GM21360 (cell line): ENCODE measurements around the gene SLC7A6OS.

Source experiments
- ATAC-seq: cut with Tn5 transposase; IDR thresholded peaks from one replicate; pipeline ENCODE4 v1.9.1; 2021; ENCODE audit warnings: mild to moderate bottlenecking, moderate library complexity; ENCODE audit not compliant: unreplicated experiment

Gene SLC7A6OS

DNA sequence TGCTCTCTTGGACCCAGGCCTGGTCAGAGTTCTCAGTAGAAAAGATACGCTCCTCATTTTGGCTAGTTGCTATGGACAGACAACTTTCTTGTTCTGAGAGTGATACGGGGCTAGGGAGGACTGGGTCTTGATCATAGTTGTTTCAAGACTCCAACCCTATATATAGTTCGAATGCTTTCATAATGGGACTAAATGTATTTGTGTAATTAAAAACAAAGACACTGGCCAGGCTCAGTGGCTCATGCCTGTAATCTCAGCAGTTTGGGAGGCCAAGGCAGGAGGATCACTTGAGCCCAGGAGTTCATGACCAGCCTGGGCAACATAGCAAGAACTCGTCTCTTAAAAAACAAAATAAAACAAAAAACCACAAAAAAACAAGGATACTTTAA lies 28.7 kb downstream of the SLC7A6OS start:
- no peak for ATAC-seq

DNA sequence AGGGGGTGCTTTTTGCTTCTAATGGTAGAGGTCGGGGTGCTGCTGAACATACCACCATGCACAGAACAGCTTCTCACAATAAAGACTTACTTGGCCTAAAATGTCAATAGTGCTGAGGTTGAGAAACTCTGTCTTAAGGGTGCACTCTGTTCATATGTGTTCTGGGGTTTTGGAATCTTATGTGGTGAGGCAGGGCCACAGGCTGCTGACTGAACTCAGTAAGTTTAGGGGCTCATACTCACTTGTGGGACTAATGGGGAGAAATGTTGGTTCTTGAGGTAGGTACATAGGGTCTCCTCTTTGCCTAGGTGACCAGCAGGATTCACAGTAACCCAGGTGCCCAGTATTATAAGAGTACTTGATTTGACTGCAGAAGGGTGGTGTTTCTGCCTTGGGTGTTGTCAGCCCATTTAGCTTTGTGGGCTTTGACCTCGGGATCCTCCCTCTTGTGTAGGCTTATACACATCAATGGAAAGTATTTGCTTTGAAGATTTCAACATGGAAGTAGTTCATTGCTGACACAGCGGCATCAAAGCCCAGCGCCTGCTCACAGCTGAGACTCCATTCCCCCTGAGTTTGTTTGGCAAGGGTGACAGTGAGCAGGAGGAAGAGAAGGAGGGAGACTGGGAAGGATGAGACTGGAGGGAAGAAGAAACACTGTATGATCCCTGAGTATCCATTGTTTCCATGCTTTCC lies 29.2 kb downstream of the SLC7A6OS start:
- no peak for ATAC-seq

DNA sequence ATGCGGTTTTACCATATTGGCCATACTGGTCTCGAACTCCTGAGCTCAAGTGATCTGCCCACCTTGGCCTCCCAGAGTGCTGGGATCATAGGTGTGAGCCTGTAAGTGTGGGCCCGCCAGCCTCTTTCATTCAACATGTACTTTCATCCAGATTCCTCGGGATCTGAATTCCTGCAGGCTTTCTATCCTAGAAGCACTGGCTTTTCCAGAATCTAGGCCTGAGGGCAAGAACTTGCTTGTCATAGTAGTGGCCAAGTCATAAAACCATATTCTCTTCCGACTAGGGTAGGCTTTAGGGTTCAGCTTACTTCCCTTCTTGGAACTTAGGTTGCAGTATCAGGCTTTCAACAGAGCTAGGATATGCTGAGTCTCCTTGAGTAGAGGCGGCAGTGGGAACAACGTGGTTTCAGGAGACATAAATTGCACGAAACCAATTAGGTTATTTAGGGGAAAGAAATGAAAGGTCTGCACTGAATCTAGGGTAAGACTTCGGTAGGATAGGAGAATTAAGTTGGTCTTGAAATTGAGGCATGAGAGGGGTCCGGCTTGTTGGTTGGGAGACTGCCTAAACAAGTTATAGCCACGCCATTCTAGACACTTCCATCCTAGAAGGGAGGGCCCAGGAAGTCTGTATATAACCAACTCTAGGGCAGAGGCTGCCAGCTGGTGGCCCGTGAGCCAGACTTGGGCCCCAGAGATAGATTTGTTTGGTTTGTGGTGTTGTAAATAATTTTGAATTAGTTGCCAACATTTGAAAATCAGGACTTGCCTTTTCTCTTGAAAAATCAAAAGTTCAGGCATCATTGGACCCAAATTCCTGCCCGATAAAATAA lies 30.8 kb downstream of the SLC7A6OS start:
- no peak for ATAC-seq

DNA sequence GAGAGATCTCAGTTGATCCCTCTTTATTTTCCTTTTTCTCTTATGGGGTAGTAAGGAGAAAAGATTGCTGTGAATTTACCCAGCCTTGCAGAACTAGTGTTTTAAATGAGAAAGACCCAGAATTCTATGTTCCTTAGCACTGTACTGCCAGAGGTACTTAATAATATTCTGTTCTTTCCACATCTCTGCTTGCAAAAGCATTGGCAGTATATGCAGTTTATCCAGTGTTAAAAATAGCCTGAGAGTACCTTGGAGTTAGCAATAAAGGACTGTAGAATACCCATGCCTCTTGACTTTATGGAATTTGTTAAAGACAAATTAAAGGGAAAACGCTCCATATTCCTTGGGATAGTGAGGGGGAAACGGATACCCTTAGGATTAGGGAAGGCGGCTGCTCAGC lies 34.5 kb downstream of the SLC7A6OS start:
- ATAC-seq, result no peak

DNA sequence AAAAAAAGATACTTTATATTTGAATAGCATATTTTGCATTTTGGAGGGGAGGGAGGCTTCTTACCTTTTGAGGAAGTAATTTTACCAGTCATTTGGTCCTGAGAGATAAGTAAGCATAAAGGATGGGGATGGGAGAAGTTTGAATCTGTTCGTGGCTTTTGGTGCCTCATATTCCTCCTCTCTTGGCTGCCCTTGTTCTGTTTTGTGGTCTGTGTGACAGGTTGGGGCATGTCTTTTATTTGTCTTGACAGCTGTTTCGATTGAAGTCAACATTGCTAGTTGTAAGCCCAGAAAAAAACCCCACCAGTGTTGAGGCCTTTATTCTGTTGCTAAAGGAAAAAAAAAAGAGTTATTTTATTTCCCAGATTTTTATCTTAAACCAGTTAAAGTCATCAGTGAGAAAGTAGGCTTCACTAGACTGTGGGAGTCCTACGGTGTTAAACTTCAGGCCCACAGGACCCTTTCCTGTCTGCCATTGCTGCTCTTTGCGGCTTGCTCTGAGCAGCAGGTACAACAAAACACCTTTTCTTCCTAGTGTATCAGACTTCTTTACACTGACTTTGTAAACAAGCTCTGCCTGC lies 35.0 kb downstream of the SLC7A6OS start:
- ATAC-seq, result no peak

DNA sequence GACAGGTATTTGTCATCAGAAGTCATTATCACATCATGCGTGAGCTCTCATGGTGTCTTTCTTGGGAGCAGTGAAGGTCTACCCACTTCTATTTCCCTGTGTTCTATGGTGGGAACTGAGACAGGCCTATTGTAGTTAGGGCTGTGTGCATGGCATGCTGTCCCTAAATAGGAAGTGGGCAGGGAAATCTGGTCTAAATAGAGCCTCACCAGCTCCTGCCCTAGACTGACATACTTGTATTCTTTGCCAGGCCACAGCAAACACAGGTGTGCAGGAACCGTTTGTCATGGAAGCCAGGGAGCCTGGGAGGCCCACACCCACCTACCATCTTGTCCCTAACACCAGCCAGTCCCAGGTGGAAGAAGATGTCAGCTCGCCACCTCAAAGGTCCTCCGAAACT lies 36.3 kb downstream of the SLC7A6OS start:
- ATAC-seq, result no peak

DNA sequence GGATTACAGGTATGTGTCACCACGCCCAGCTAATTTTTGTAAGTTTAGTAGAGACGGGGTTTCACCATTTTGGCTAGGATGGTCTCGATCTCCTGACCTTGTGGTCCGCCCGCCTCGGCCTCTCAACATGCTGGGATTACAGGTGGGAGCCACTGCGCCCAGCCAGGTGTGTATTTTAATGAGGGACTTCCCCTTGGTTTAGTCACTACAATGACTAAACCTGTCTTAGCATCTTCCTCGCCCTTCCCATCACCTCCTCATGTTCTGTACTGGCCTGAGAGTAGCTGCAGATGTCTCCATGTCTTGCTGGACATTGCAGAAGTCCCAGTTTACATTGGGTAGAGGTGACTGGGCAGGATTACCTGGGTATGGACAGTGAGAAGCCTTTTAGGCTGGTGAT lies 36.9 kb downstream of the SLC7A6OS start:
- ATAC-seq, result no peak

DNA sequence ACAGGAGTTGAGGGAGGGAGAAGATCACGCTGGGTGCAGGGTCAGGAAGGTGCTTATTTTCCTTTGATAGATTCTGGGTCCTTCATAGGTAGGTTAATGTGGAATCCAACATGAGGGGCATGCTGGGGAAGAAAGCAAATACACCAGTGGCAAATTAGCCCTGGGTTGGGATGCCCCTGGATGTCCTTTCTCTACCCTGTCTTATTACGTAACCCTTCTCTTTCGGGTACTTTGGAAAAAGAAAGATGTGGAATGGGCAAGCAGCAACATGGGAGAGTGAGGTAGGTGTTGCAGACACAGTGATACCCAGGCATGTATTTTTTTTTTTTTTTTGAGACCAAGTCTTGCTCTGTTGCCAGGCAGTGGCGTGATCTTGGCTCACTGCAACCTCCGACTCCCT lies 37.3 kb downstream of the SLC7A6OS start:
- no peak for ATAC-seq

DNA sequence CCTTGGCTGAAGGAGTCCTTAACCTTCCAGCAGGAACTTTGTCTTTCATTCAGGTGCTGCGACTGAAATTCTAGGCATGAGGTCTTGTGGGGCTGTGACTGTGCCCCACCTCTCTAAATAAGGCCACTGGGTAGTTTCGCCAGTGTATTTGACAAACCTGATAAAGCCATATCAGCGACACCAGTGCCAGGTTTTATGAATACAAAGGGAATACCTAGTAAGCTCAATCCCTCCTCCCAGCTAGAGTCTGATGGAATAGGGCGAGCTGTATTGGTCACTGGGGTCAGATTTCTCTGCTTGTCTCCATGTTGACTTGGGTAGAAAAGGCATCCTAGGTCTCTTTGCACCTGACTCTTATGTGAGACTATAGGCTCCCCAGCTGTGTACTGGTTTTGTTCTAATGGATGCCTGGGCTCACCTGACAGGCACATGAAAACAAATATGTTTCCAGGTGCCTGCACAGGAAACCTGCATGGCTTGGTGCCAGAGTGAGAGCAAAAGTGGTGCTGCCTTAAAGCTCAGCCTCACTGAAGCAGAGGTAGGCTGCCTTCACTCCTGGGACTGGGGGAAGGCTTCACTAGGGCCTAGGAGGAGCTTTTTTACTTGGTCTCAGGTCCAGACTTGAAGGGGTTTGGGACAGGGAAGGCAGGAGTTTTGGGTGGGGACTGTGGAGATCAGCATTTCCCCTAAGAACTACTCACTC lies 38.1 kb downstream of the SLC7A6OS start:
- no peak for ATAC-seq

DNA sequence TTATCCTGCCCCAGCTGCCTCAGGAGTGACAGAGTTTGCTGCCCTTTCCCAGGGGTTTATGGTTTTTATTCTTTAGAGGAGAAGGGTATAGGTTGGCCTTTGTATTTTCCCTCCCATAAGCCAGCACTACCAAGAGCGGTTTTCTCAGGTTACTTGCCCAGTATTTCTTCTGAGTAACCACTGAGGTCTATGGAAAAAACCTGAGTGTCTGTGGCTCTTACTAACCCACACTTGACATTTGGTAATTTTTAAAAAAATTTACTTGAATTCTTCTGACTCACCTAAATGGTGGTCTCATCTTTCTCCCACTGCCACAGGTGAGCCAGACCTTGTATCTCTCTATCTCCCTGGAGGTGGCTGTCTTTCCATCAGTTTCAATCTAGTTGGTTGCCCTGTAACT lies 40.4 kb downstream of the SLC7A6OS start:
- ATAC-seq, result no peak

DNA sequence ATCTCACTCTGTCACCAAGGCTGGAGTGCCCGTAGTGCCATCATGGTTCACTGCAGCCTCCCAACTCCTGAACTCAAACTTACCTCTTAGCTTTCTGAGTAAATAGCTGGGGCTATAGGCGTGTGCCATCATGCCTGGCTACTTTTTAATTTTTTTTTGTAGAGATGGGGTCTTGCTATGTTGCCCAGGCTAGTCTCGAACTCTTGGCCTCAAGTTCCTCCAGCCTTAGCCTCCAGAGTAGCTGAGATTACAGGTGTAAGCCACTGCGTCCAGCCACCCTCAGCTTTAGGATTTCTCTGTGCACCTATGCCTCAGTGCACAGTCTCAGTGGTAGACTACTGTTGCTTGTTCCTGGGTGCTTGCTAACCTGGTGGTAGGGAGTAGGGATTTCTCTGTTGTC lies 41.0 kb downstream of the SLC7A6OS start:
- no peak for ATAC-seq

DNA sequence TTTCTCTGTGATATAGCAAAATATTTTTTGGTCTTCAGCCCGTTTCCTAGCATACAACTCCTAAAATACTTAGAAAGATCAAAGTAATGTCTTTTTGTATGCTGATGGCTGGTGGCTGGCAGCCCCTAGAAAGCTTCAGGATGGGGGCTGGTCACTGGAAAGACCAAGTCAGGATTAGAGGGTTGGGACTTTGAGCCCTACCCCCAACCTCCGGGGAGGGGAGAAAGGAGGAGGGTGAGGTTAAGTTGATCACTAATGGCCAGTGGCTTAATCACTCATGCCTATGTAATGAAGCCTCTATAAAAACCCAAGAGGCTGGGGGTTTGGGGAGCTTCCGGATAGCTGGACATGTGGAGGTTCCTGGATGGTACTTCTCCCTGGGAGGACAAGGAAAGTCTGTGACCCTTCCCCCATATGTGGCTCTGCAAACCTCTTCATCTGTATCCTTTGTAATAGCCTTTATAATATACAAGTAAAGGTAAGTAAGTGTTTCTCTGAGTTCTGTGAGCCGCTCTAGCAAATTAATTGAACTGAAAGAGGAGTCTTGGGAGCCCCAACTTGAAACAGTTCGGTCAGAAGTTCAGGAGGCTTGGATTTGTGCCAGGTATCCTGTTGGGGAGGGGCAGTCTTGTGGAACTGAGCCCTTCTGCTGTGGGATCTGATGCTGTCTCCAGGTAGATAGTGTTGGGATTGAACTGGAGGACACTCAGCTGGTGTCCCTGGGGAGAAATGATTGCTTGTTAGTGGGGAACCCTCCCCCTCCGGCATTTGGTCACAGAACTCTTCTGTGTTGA lies 42.9 kb downstream of the SLC7A6OS start:
- ATAC-seq, result no peak

DNA sequence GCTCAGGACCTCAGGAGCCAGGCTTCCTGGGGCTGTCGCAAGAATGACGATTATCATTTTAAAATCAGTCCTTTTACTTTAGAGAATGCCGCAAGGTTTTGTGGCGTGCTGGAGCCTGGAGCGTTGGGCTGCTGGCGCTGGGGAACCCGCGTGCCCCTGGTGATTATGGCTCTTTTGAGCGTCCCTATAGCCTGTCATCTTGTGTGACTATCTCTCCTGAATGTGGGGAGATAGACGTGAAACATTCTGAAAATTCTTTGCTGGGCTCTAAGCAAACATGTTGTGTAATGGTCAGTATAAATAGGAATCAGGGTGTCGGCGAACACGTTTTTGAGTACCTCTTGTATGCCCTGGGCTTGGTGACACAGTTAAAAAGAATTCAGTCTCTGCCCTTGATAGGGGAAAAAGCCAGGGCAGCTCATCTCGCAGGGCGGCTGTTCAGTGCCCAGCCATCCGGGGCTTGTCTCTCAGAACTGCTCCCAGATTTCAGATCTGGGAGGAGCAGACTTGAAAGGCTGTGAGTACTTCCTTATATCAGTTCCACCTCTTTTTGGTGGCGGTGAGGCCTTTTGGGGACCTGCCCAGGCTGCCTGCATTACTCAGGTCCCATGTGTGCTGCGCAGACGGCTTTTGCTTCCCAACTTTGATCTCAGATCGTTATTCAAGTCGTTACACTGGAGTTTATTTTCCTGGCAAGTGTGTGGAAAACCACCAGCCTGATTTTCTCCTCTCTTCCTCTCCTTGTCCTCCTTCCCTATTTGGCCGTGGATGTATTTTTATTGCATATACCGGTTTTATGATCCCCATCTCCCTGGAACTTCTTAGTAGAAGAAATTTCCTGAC lies 45.4 kb downstream of the SLC7A6OS start:
- ATAC-seq, result no peak

DNA sequence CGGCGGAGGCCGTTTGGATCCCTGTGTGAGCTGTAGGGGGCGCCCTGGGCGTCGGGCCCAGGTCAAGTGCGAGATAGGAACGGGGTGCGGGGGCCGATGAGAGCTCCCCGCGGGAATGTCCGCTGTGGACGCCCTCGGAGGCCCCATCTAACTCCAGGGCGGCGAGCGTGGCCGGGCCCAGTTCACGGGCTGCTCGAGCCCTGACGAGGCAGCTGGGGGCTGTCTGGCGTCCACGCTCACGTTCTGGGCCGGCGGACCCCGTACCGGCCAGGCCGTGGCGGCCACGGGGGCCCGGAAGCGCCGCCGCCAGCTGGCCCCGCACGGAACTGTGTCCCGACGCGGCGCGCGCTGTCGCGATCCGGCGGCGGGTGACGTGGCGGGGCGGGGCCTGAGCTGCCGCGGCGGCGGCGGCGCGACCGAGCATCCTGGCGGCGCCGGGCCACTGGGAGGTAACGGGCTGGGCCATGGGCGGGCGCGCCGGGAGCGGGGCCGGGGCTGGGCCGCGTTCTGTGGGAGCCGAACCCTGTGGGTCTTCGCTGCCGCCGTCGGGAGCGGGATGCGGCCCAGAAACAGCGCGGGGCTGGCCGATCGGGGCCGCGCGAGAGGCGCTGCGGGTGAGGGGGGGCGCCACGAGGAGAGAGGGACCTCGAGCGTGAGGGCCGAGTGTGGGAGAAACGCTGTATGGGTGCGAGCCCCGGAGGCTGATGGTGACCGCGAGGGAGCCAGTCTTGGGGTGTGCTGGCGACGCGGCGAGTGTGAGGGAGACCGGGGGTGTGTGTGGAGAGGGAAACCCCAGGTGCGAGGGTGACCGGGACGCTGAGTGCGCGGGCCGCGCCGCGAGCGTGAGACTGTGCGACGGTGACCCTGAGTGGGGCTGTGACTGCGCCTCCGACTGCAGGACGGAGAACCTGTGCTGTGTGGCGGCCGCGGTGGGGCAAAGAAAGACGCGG lies 46.3 kb downstream of the SLC7A6OS start, which contains the start of gene SLC7A6:
Gene SLC7A6, plus strand, starts transcription at position 399 of the 950 bp plus-strand sequence. CDS start 10,201 bp downstream, outside the sequence.
- peak; percentile 52 for ATAC-seq

DNA sequence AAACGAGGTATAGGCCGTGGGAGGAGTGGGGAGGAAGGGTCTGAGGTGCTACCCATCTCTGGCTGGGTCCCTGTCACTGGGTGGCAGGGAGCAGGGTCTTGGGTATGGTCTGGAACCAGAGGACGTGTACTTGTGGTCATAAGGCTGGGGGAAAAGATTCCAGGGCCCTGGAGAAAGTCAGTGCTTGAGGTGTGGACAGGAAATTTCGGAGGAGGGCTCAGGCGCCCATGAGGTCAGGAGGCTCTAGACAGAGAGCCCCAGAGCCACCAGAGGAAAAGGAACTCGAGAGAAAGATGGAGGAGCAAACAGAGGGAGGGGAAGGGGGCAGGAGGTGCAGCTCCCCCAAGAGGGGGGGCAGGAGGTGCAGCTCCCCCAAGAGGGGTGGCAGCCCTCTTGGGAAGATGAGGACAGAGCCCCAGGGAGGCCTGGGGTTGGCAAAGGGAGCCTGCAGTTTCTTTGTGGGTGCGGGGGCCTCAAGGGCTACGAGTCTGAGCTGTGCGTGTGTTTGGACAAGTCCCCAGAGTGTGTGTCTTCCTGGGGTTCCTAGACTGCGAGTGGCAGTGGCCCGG lies 47.1 kb downstream of the SLC7A6OS start:
- ATAC-seq, result no peak

DNA sequence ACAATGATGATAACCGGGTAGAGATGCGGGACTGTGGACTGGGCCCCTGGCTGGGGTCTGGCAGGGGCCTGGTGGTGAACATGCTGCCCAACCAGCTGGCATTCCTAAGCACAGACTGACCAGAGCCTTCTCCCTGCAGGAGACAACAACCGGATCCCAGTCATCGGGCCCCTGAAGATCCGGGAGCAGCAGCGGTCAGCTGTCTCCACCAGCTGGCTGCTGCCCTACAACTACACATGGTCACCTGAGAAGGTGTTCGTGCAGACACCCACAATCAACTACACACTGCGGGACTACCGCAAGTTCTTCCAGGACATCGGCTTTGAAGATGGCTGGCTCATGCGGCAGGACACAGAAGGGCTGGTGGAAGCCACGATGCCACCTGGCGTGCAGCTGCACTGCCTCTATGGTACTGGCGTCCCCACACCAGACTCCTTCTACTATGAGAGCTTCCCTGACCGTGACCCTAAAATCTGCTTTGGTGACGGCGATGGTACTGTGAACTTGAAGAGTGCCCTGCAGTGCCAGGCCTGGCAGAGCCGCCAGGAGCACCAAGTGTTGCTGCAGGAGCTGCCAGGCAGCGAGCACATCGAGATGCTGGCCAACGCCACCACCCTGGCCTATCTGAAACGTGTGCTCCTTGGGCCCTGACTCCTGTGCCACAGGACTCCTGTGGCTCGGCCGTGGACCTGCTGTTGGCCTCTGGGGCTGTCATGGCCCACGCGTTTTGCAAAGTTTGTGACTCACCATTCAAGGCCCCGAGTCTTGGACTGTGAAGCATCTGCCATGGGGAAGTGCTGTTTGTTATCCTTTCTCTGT lies 51.5 kb downstream of the SLC7A6OS start:
- ATAC-seq, result no peak
